ENCODE data around the gene SLC2A1. TPM values are rescaled to one million over a fixed set of nuclear protein-coding genes. Genes with fewer than 3 reads are reported as not detected.

Gene SLC2A1
- total RNA-seq, 4 donors from 2014 or later = 953 to 4,970 (median 3,437) TPM

DNA sequence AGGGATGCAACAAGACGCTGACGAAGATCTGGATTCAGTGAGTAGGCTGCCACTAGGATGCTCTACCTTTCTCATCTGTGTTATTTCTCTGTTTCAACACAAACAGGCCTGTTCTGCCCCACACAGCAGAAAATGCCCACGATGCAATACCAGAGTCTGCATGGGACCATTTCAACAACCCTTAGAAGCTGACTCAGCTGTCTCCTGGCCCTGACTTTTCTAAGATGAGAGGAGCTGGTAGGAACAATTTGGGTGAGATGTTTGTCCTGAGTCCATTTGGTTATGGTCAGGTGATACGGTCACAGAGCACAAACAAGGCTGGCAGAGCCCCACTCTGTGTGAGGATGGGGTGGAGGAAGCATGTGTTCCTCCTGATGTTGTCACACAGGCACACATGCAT, 11.5 kb upstream of the SLC2A1 start:
- TF ChIP-seq EP300 (IDR thresholded peaks at IDR 0.05) (no peak), CTCF (IDR thresholded peaks at IDR 0.05) (no peak), POLR2A (IDR thresholded peaks at IDR 0.05) (no peak)
- no peaks in the 10 kb centered on the region for H3K9me3 ChIP-seq

DNA sequence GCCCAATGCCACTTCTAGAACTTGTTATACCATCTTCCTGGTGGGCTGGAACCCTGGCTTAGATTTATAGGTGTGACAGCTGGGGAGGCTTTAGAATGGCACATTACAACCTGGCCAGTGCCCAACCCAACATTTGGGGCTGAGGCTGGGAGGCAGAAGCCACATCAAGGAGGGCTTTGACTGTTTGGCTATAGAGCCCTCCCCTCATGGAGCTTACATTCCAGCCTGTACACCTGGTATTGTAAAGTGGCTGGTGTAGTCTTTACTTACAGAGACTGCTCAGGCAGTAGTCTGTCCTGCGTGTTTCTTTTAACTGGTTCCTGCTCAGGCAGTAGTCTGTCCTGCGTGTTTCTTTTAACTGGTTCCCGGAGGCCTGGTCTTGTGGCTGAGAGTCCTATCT, 10.0 kb upstream of the SLC2A1 start:
- H3K27ac ChIP-seq = no peak overlapping the region
- H3K4me3 ChIP-seq = no peak overlapping the region
- 80 to 88% methylated on average over 3 of the region's 3 CpGs for WGBS, 2 donors
- H3K4me1 ChIP-seq = peaks cover 0 to 8% (median 0%) of the 10 kb centered on the region in 4 donors
- no peaks in the 10 kb centered on the region for H3K9me3 ChIP-seq
- TF ChIP-seq EP300 (IDR thresholded peaks at IDR 0.05) = no peak
- no peaks in the 10 kb centered on the region for H3K27me3 ChIP-seq
- peaks cover 0 to 6% (median 0%) of the 10 kb centered on the region in 3 donors for H3K36me3 ChIP-seq
- DNase-seq (ENCODE audit: low spot score in 2 of 2) = no peak

More for the DNA sequence above, 11.5 kb upstream of the SLC2A1 start:
- no peak for DNase-seq (ENCODE audit: low spot score in 2 of 2)
- peaks cover 0 to 6% (median 0%) of the 10 kb centered on the region in 3 donors for H3K36me3 ChIP-seq
- WGBS, 2 donors = 77 to 86% methylated on average over 4 of the region's 4 CpGs
- no peak overlapping the region for H3K27ac ChIP-seq
- H3K4me3 ChIP-seq = no peak overlapping the region
- peaks cover 0 to 18% (median 0%) of the 10 kb centered on the region in 4 donors for H3K4me1 ChIP-seq
- no peaks in the 10 kb centered on the region for H3K27me3 ChIP-seq

DNA sequence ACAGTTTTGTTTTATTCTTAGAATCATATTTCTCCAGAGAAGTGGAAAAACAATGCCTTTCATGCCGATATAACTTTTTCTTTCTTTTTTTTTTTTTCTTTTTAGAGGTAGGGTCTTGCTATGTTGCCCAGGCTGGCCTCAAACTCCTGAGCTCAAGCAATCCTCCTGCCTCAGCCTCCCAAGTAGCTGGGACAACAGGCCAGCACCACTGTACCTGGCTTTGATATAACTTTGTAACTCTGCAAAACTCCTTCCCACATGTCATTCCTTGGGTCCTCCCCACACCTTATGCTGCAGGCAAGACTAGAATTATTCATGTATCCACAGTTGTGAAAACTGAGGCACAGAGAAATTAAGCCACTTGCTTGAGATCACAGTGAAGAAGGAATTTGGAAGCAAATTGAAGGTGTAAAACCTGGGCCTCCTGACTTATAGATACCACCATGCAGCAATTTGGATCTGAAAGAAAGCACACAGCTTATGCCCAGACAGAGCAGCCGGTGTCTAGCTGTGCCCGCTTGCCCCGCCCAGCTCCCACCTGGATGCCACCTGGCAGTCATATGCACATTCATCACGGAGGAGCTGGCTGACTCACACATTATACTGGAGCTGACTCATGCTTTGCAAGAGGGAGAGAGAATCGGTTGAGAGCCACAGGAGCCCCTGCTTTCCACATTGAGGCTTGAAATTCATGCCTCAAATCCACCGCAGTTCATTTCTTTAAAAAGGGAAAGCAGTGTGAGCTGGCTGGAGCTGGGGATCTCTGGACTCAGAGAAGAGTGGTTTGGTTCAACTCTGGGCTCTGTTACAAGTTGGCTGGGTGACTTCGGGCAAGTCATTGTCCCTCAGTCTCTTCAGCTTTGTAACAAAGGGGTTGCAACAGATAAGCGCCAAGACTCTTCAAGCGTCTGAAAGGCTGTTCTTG, 8.3 kb upstream of the SLC2A1 start:
- Histone ChIP-seq H3K4me3 (no peak overlapping the region), H3K36me3 (peaks cover 0 to 6% (median 0%) of the 10 kb centered on the region in 3 donors), H3K27ac (peak overlapping the region in 3 of 4 donors; percentile 12 to 36 (median 13)), H3K27me3 (no peaks in the 10 kb centered on the region), H3K4me1 (peaks cover 0 to 13% (median 3%) of the 10 kb centered on the region in 4 donors), H3K9me3 (no peaks in the 10 kb centered on the region)
- TF ChIP-seq POLR2A (IDR thresholded peaks at IDR 0.05) (no peak), CTCF (IDR thresholded peaks at IDR 0.05) (no peak), EP300 (IDR thresholded peaks at IDR 0.05) (no peak)
- WGBS, 2 donors = 64 to 69% methylated on average over 9 to 10 of the region's 10 CpGs
- no peak for DNase-seq (ENCODE audit: low spot score in 2 of 2)

- no peak for DNase-seq (ENCODE audit: low spot score in 2 of 2)
- no peak overlapping the region for H3K4me3 ChIP-seq
- peak overlapping the region in 1 of 4 donors; percentile 36 for H3K27ac ChIP-seq
- WGBS, 2 donors = 87 to 92% methylated on average over 1 of the region's 1 CpG
- no peaks in the 10 kb centered on the region for H3K27me3 ChIP-seq
- H3K9me3 ChIP-seq = no peaks in the 10 kb centered on the region
- peaks cover 0 to 3% (median 0%) of the 10 kb centered on the region in 3 donors for H3K36me3 ChIP-seq
- TF ChIP-seq EP300 (IDR thresholded peaks at IDR 0.05) = no peak
- no peak for TF ChIP-seq POLR2A (IDR thresholded peaks at IDR 0.05)
- no peak for TF ChIP-seq CTCF (IDR thresholded peaks at IDR 0.05)
- H3K4me1 ChIP-seq = peaks cover 0 to 19% (median 3%) of the 10 kb centered on the region in 4 donors
Observed at GRCh38 chr1:42965378-42965777, 6.7 kb upstream of the SLC2A1 start.

DNA sequence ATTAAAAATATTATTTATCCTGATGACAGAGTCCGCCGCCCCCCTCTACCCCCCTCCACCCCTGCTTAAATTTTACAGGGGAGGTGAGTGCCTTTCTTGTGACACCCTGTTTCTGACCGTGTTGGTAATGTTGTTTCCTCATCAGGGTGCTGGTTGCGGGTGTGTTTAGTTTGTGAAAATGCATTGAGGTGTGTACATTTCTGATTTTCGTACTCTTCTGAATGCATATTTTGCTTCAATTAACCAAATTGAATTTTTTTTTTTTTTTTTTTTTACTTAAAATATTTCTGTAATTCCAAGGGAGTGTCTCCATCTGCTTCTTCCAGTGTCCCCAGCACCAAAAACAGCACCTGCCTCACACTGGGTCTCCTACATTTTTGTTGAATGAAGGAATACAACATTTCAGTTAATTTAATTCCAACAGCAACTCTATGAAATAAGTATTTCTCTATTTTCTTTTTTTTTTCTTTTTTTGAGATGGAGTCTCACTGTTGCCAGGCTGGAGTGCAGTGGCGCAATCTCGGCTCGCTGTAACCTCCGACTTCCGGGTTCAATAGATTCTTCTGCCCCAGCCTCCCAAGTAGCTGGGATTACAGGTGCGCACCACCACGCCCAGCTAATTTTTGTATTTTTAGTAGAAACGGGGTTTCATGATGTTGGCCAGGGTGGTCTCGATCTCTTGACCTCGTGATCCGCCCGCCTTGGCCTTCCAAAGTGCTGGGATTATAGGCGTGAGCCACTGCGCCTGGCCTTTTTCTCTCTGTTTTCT, 5.6 kb upstream of the SLC2A1 start:
- H3K4me3 ChIP-seq = no peak overlapping the region
- no peaks in the 10 kb centered on the region for H3K27me3 ChIP-seq
- no peaks in the 10 kb centered on the region for H3K36me3 ChIP-seq
- DNase-seq (ENCODE audit: low spot score in 2 of 2) = no peak
- 86 to 88% methylated on average over 19 of the region's 19 CpGs for WGBS, 2 donors
- no peaks in the 10 kb centered on the region for H3K9me3 ChIP-seq
- peaks cover 0 to 26% (median 3%) of the 10 kb centered on the region in 4 donors for H3K4me1 ChIP-seq
- TF ChIP-seq EP300 (IDR thresholded peaks at IDR 0.05) (no peak), POLR2A (IDR thresholded peaks at IDR 0.05) (no peak), CTCF (IDR thresholded peaks at IDR 0.05) (no peak)
- H3K27ac ChIP-seq = peak overlapping the region in 2 of 4 donors; percentile 2 to 93

Data from tibial nerve (tissue), 4 donors.